WTC11 (cell line): ENCODE results near the gene GABRB2. TPM values are rescaled to one million over a fixed set of nuclear protein-coding genes. Genes with fewer than 3 reads are reported as not detected.

ENCODE experiments used
- ATAC-seq: fragments of 200-7000 bp; cut with Tn5 transposase; 2 replicates; pipeline ENCODE4 v1.10.0; 2021; ENCODE audit warnings: mild to moderate bottlenecking, moderate library complexity
- CTCF ChIA-PET: fragments of 300-600 bp; sonication (Branson Sonifier 250); formaldehyde crosslinking; loops from one replicate; lab custom pipeline; 2021; ENCODE audit warnings: antibody characterized with exemption; lab: Charles Lee
- POLR2A ChIA-PET: fragments of 350-600 bp; sonication (Branson Sonifier 250); formaldehyde crosslinking; loops from one replicate; lab custom pipeline; 2021; ENCODE audit warnings: antibody characterized with exemption; lab: Charles Lee
- DNase-seq: peaks from one replicate; pipeline ENCODE4 v3.0.0; 2021; ENCODE audit warnings: low spot score
- H3K27ac Mint-ChIP-seq: 2 replicates; pipeline ENCODE4 v1.8.0; 2021; ENCODE audit warnings: mixed read lengths
- H3K27me3 Mint-ChIP-seq: 2 replicates; pipeline ENCODE4 v1.8.0; 2021; ENCODE audit warnings: low read depth, mild to moderate bottlenecking, moderate library complexity, mixed read lengths
- H3K36me3 Mint-ChIP-seq: 2 replicates; pipeline ENCODE4 v1.8.0; 2021; ENCODE audit warnings: mixed read lengths
- H3K4me1 Mint-ChIP-seq: 2 replicates; pipeline ENCODE4 v1.8.0; 2022; ENCODE audit warnings: mixed read lengths
- H3K4me3 Mint-ChIP-seq: 2 replicates; pipeline ENCODE4 v1.8.0; 2021; ENCODE audit warnings: mild to moderate bottlenecking, moderate library complexity, mixed read lengths
- H3K9me3 Mint-ChIP-seq: 2 replicates; pipeline ENCODE4 v1.8.0; 2021; ENCODE audit warnings: mixed read lengths
- ARID4B ChIP-seq: sonication (generic); formaldehyde crosslinking; IDR thresholded peaks from 2 replicates; pipeline ENCODE4 v1.8.0; 2023; ENCODE audit warnings: missing genetic modification reagents, mild to moderate bottlenecking, borderline replicate concordance
- ATF3 ChIP-seq: sonication (generic); formaldehyde crosslinking; conservative IDR thresholded peaks from 2 replicates; pipeline ENCODE4 v1.8.1; 2022; ENCODE audit warnings: mild to moderate bottlenecking, missing genetic modification reagents
- CBFB ChIP-seq: sonication (generic); formaldehyde crosslinking; IDR thresholded peaks from 2 replicates; pipeline ENCODE4 v1.8.1; 2022; ENCODE audit warnings: mild to moderate bottlenecking, low read depth, missing genetic modification reagents
- EMX1 ChIP-seq: fragments of 250-450 bp; sonication (Bioruptor Pico); IDR thresholded peaks from 2 replicates; pipeline ENCODE4 v1.8.0; 2021; ENCODE audit warnings: mild to moderate bottlenecking
- ERG ChIP-seq: fragments of 250-450 bp; sonication (Bioruptor Pico); IDR thresholded peaks from 2 replicates; pipeline ENCODE4 v1.8.0; 2021; ENCODE audit warnings: mild to moderate bottlenecking
- ESRRA ChIP-seq: sonication (generic); formaldehyde crosslinking; IDR thresholded peaks from 2 replicates; pipeline ENCODE4 v1.8.1; 2022; ENCODE audit warnings: mild to moderate bottlenecking, missing genetic modification reagents, borderline replicate concordance
- GRHL2 ChIP-seq: fragments of 250-450 bp; sonication (Bioruptor Pico); IDR thresholded peaks from 2 replicates; pipeline ENCODE4 v1.8.0; 2022; ENCODE audit warnings: mild to moderate bottlenecking, moderate library complexity; ENCODE audit not compliant: insufficient replicate concordance, severe bottlenecking
- NFATC4 ChIP-seq: fragments of 250-450 bp; sonication (Bioruptor Pico); IDR thresholded peaks from 2 replicates; pipeline ENCODE4 v1.9.0; 2021; ENCODE audit warnings: mild to moderate bottlenecking
- PRDM15 ChIP-seq: sonication (generic); formaldehyde crosslinking; IDR thresholded peaks from 2 replicates; pipeline ENCODE4 v1.8.0; 2022; ENCODE audit warnings: missing genetic modification reagents
- PRRX2 ChIP-seq: fragments of 250-450 bp; sonication (Bioruptor Pico); IDR thresholded peaks from 2 replicates; pipeline ENCODE4 v1.8.0; 2021; ENCODE audit warnings: mild to moderate bottlenecking
- RELA ChIP-seq: sonication (generic); formaldehyde crosslinking; IDR thresholded peaks from 2 replicates; pipeline ENCODE4 v1.8.1; 2022; ENCODE audit warnings: missing genetic modification reagents, mild to moderate bottlenecking, borderline replicate concordance
- SOX15 ChIP-seq: fragments of 250-450 bp; sonication (Bioruptor Pico); IDR thresholded peaks from 2 replicates; pipeline ENCODE4 v1.9.0; 2021; ENCODE audit warnings: mild to moderate bottlenecking
- TCF7 ChIP-seq: sonication (generic); formaldehyde crosslinking; IDR thresholded peaks from 2 replicates; pipeline ENCODE4 v1.8.0; 2022; ENCODE audit warnings: mild to moderate bottlenecking, low read depth, missing genetic modification reagents, moderate library complexity
- USF1 ChIP-seq: sonication (generic); formaldehyde crosslinking; IDR thresholded peaks from 2 replicates; pipeline ENCODE4 v1.8.0; 2022; ENCODE audit warnings: mild to moderate bottlenecking, missing genetic modification reagents
- ZBTB21 ChIP-seq: sonication (generic); formaldehyde crosslinking; IDR thresholded peaks from 2 replicates; pipeline ENCODE4 v1.8.1; 2023; ENCODE audit warnings: mild to moderate bottlenecking, missing genetic modification reagents, borderline replicate concordance
- ZNF121 ChIP-seq: sonication (generic); formaldehyde crosslinking; IDR thresholded peaks from 2 replicates; pipeline ENCODE4 v1.8.0; 2023; ENCODE audit warnings: missing genetic modification reagents
- ZNF281 ChIP-seq: sonication (generic); formaldehyde crosslinking; IDR thresholded peaks from 2 replicates; pipeline ENCODE4 v1.8.0; 2023; ENCODE audit warnings: mild to moderate bottlenecking, missing genetic modification reagents
- ZNF532 ChIP-seq: fragments of 250-450 bp; sonication (Bioruptor Pico); IDR thresholded peaks from 2 replicates; pipeline ENCODE4 v1.9.0; 2021; ENCODE audit warnings: mild to moderate bottlenecking, borderline replicate concordance
- total RNA-seq: library from RNA; stranded (reverse); gene quantifications from 3 replicates; pipeline ENCODE4 v1.2.3, GENCODE V29; 2021

Gene GABRB2
- total RNA-seq, 1 experiment from 2014 or later: 0.79 TPM

- TF ChIP-seq ZBTB21 (CRISPR knock-in tag) (no peak), CBFB (CRISPR knock-in tag) (no peak), PRDM15 (CRISPR knock-in tag) (no peak), ESRRA (no peak), RELA (CRISPR knock-in tag) (no peak), GRHL2 (no peak), ARID4B (no peak), ERG (CRISPR knock-in tag) (no peak)
Observed at GRCh38 chr5:161387121-161387520, 159.4 kb downstream of the GABRB2 start (continued).

GRCh38 chr5:161385027-161385426 lies 161.5 kb downstream of the GABRB2 start:
- DNase-seq: no peak
- ATAC-seq: no peak
- ChIA-PET CTCF (no interaction called here), POLR2A (no interaction called here)
- H3K9me3 Mint-ChIP-seq: no peaks in the 10 kb centered on the region
- H3K4me3 Mint-ChIP-seq: no peak overlapping the region
- no peaks in the 10 kb centered on the region for H3K4me1 Mint-ChIP-seq
- TF ChIP-seq ZNF281 (CRISPR knock-in tag) (no peak), SOX15 (CRISPR knock-in tag) (no peak), ATF3 (CRISPR knock-in tag) (no peak), TCF7 (no peak), ZNF121 (no peak), ZNF532 (CRISPR knock-in tag) (no peak), NFATC4 (CRISPR knock-in tag) (no peak), ESRRA (no peak), USF1 (CRISPR knock-in tag) (no peak), PRRX2 (CRISPR knock-in tag) (no peak), EMX1 (CRISPR knock-in tag) (no peak)
- H3K27me3 Mint-ChIP-seq: no peaks in the 10 kb centered on the region
- no peaks in the 10 kb centered on the region for H3K36me3 Mint-ChIP-seq
- H3K27ac Mint-ChIP-seq: no peak overlapping the region
